Cardiac septum (tissue), 1 donor: Measurements from ENCODE around the gene EPS8L2. TPM values are rescaled to one million over a fixed set of nuclear protein-coding genes. Genes with fewer than 3 reads are reported as not detected.
"Not testable (repeated sequence)": the region's sequence is repeated elsewhere in the genome, so short reads cannot be mapped to it uniquely, and the experiment has no call there.

Source experiments
- DNase-seq: peaks from one replicate; pipeline ENCODE4 v3.0.0-alpha.2; 2020; ENCODE audit warnings: low spot score
- intact Hi-C: fragments of 100-400 bp; cut with DNase I; formaldehyde crosslinking; loops from one replicate; pipeline ENCODE4 v1.14.0; 2022
- total RNA-seq: library from RNA; stranded (reverse); fragmentation: NEBNext Ultra II Directional; extraction: Animal tissue kit (Norgen Biotek cat#: 25700); gene quantifications from one replicate; pipeline ENCODE4 v1.2.1, GENCODE V29; 2021
- donor health status: DM: no; HTN: no; CAD: no.

Gene EPS8L2
- total RNA-seq, 1 donor from 2014 or later: 2.3 TPM

DNA sequence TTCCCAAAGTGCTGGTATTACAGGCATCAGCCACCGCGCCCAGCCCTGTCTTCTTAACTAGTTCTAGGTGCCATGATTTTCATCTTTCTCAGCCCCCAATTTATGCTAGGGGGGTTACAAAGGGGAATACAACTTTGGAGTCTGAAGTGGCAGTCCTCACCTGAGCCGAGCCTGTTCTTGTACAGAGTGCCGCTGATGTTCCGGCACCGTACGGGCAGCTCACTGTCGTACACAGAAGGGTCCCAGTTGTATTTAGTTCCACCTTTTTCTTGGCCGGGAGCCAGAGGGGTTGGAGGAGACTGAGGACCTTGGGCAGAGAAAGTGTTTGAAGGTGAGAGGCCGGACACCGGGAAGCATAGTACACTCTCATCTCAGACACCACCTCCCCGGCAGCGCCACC lies 18.3 kb upstream of the EPS8L2 start:
- intact Hi-C loops: no loop called here
- no peak for DNase-seq

DNA sequence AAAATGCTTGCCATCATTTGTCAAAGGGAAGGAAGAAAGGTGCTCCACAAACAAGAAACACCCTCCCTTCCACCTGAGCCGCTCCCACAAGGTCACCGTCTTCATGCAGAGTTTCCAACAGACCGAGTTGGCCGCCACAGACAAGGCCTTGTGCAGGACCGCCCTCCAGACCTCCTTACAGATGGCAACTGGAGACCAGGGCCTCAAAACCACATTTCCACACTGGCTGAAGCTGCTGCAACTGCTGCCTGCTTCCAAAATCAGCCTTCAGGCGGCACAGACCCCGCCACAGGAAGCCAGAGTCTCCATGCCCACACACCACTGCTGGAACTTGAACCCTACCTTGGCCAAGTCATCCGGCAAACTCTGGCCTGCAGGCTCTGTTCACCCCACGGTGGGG lies 17.4 kb upstream of the EPS8L2 start:
- intact Hi-C loops: no loop called here
- DNase-seq: no peak

DNA sequence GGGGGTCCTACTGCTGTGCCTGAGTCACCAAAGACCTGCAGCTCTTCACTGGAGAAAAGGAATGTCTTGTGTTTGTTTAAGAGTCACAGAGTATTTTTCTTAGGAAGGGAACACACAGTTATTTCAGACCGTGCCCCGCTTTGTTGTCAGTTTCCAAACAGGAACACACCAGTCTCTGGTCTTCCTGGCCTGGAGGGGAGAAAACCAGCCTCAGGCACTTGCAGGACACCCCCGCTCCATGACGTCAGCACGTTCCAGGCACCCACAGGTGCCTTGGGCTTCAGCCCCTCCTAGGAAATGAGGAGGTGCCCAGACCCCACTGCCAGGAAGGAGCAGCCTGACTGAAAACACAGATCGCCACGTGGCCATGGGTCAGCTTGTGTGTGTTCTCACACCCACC lies 16.4 kb upstream of the EPS8L2 start:
- intact Hi-C loops: no loop called here

DNA sequence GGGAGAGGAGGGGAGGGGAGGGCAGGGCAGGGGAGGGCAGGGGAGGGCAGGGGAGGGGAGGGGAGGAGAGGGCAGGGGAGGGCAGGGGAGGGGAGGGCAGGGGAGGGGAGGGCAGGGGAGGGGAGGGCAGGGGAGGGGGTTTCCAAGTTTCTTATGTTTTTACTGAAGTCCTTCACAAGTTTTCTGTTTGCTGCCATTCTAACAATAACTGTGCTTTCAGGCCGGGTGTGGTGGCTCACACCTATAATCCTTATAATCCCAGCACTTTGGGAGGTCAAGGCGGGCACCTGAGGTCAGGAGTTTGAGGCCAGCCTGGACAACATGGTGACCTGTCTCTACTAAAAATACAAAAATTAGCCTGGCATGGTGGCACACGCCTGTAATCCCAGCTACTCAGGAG lies 15.8 kb upstream of the EPS8L2 start:
- intact Hi-C loops: not testable (repeated sequence)

More for the DNA sequence above, 16.4 kb upstream of the EPS8L2 start:
- no peak for DNase-seq

DNA sequence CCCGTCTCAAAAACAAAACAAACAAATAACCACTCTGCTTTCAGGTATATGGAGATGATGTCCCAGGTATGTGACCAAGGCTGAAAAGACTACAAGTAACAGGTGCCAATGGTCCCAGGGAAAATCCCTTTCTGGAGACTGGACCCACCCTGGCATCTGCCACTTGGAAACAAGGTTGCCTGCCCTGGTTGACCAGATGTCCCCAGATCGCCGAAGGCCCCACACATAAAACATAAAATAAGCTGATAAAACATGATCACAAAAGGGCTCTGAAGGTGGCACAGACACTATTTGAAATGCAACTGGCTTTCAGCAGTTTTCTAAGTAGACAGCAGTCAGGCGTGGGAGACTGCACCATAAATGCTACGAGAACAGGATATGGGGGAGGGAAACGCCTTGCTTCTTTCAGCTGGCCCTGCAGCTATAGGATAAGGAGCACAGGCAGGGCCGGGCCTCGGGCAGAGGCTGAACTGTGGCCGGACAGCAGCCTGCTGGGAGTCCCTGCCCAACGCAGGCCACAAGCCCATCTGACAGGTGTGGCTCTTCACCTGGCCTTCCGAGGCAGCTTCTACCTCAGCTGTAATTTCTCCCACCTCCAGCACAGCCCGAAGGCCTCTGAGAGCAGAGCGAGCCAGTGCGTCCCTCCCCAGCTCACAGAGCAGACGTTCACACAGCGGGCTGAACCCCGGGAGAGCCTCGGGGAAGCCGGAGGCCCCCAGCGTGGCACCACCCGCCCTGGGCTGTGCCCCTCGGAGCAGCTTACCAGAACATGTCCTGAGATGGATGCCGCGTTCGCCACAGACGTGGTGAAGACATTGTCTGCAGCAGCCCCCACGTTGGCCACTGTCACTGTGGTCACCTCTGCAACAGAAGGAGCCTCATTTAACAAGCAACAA lies 15.0 kb upstream of the EPS8L2 start:
- intact Hi-C loops: no loop called here
- DNase-seq: no peak

More for the DNA sequence above, 15.8 kb upstream of the EPS8L2 start:
- DNase-seq: not testable (repeated sequence)

DNA sequence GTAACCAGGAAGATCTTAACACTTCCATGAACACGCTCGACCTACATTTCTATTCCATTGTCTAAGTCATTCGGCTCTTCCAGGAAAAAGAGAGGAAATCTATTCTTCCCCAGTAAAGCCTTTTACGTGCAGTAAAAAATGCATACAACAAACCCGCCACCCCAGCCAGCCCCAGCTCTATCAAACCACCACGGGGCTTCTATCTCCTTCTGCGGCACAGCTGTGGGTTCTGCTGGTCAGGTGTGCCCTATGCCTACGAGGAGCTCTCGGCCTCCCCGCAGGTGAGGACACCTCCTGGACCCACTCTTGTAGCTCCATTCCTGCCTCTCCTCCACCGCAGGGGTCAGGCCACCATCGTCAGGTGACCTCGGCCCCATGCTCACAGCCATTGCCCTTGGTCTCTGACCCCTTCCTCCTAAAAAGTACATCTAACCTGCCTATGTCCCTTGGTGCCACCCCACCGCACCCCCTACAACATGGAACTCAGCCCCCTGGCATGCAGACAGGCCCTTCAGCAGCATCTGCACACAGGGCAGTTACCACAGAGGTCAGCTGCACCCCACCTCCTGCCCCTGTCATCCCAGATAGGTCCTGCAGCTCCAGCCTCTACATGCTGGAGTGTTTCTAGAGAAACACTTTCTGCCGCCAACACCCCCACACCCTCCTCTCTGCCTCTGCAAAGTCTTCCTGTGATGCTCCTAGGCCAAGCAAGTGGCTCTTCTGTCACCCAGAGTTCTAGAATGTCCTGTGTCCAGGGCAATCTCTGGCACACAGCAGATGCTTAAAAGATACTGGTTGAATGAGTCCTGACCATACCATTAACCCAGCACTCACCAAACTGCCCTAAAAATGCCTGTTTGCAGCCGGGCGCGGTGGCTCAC lies 14.1 kb upstream of the EPS8L2 start:
- intact Hi-C loops: no loop called here
- no peak for DNase-seq

DNA sequence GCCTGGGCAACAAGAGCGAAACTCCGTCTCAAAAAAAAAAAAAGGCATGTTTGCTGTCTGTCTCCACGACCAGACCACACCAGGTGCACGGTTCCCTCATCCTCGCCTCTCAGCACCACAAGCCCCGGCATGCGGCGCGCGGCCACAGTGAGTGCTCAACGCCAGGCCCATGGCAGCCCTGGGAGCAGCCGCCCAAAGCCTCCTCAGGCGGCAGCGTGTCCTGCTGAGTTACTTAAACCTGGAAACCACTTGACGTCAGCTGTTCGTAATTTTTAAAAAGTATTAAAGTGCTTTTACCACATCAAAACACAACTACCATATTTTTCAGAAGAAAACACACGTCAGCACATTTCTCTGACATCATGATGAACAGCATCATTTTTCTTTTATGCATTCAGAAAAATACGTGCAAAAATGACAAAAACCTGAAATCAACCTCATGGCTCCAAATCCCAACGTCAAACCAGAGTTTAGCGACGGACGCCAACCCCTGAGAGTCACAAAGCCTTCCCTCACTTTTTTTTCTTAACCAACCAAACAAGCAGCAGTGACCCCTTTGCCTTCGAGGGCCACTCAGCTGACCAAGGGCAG lies 13.1 kb upstream of the EPS8L2 start:
- DNase-seq: no peak
- intact Hi-C loops: no loop called here

DNA sequence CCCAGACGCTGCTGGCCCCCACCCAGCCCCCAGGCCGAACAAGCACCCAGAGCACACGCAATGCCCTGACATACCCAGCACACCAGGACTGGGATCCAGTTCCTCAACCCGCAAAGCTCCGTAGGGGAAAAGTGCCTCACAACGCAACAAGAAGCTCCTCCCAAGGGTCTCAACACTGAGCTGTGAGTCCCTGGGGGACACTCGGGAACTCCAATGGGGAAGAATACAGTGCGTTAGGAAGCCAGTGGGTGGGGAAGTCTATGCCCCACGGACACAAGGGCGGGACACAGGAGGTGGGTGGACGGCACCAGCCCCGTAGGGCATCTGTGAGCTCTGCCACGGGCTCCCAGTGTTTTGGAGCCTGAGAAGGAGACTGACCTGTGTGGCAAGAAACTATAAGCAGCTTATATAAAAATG lies 12.6 kb upstream of the EPS8L2 start:
- intact Hi-C loops: no loop called here
- no peak for DNase-seq

DNA sequence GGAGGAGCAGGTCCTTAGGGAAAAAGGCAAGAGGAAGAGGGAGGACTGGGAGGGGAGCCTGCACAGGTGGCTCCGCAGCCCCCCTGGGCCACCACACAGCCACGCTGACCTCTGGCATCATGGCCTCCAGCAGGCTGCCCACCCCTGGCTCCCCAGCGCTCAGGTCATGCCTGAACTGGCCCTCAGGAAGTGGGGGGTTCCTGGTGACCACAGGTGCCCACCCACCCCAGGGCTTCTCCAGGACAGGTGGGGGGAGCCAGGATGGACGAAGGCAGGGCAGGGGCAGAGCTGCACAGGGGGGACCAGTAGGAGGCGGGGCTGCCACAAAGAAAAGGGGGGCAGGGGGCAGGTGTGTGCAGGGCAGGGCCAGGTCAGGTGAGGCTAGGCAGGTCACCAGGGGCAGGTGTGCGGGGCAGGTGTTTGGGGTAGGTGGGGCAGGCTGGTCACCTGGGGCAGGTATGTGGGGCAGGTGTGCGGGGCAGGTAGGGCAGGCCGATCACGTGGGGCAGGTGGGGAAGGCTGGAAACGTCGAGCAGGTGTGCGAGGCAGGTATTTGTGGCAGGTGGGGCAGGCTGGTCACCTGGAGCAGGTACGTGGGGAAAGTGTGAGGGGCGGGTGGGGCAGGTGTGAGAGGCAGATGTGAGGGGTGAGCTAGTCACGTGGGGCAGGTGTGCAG lies 12.0 kb upstream of the EPS8L2 start:
- DNase-seq: no peak
- intact Hi-C loops: no loop called here

DNA sequence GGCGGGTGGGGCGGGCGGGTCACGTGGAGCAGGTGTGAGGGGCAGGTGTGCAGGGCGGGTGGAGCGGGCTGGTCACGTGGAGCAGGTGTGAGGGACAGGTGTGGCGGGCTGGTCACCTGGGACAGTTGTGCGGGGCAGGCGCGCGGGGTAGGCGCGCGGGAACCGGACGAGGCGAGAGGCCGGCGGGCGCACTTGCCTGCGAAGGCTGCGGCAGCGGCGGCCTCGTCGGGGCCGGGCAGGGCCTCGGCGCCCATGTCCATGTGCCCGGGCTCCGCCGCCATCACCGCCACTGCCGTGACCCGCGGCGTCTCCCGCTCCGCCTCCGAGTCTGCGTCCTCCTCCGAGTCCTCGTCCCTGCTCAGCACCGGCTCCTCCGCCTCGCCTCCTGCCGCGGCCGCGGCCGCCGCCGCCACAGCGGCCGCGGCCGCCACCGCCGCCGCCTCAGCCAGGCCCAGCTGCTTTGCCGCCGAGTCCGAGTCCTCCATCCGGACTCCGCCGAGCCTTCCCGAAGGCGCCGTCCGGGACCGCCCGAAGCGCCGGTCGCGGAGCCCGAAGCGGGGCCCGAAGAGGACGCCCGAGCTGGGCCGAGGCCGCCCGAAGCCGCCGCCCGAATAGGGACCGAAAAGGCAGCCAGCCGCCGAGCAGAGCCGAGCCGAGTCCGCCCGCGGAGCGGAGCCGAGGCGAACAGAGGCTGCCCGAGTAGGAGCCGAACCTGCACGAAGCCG lies 11.3 kb upstream of the EPS8L2 start, which contains the start of gene DEAF1:
Gene DEAF1 (minus strand): TSS at position 660 of the 725 bp plus-strand sequence. CDS start 175 bp downstream, at position 485.
- intact Hi-C loops: loop anchor here (1.0 kb wide), 1 partner anchor 53 kb away; the partner anchor contains the start of gene TALDO1
- DNase-seq: peak; percentile 100

DNA sequence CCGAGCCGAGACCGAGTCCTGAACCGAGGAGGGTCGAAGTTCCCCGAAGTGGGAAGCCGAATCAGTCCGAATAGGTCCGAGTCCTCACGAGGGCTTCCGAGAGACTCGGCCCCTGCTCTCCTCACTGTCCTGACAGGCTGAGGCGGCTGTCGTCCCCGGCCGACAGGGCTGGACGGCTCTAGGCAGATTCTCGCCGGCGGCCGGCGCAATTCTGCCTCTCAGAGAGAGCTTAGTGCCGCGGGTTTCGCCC lies 10.8 kb upstream of the EPS8L2 start:
- DNase-seq: no peak
- intact Hi-C loops: loop anchor here (1.0 kb wide), 1 partner anchor 52 kb away; the partner anchor contains the start of gene TALDO1

DNA sequence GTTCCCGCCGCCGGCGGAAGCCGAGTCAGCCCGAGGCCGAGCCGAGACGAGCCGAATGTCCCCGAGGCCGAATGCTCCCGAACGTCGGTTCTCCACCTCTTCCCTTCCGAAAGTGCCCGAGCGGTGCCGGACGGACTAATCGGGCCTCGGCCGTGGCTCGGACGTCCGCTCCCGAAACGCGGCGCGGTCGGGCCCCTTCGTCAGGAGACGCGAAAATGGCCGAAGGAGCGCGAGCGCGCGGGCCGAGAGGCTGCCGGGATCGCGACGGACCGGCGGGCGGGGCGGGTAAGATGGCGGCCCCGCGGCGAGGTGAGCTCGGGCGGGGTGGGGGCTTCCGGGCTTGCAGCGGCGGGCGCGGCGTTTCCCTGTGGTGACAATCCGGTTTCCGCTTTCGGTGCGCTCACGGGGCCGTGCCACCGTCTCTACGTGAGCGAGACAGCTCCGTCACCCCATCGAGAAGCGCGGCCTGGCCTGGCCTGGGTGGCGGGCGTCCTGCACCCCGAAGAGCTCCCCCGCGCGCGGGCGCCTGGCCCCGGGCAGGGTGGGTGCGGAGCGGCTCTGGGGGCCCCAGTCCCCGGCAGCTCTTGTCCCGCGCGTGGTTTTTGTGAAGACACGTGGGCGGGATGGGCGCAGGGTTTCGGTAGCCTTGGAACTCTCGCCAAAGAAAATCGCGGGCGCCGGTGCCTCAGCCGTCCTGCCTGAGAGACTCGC lies 10.3 kb upstream of the EPS8L2 start, which contains the start of gene TMEM80:
Gene TMEM80 (plus strand): TSS at position 279 of the 711 bp plus-strand sequence. CDS start 12 bp downstream, at position 291.
- intact Hi-C loops: loop anchor here (1.0 kb wide), 1 partner anchor 52 kb away; the partner anchor contains the start of gene TALDO1
- peak; percentile 100 for DNase-seq

DNA sequence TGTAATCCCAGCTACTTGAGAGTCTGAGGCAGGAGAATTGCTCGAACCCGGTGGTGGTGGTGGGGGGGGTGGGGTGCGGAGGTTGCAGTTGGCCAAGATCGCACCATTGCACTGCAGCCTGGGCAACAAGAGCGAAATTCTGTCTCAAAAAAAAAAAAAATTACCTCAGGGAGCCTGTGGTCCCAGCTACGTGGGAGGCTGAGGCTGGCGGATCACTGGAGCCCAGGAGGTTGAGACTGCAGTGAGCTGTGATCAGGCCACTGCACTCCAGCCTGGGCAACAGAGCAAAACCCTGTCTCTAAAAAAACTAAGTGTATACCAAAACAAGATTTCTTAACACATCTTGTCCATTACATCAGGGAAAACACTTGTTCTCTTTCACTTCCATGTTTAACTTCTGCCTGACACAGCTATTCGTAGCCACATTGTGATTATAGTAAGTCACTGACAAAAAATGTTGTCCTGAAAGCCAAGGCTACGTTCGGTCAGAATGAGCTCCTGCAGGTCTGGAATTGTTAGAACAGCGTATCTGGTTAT lies 9.0 kb upstream of the EPS8L2 start:
- no peak for DNase-seq

DNA sequence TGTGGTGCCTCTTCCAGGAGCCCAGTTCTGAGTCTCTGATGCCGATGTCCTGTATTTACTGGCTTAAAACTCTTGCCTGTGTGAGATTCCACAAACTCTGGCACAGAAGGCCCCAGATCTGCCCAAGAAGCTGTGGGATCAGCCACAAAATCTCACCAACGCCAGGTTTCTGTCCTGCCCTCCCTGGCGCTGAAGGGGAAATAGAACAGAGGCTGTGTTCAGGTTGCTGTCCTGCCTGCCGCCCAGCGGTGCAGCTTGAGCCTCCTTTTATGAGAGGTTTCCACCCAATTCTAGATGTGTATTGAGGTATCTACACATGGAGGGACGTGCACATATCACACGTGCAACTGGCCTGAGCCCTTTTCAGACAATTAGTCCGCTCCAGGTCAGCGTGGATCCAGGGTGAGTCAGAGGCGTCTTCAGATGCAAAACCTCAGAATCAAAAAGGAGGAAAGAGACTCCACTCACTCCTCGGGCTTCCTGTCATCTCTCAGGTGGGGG lies 8.2 kb upstream of the EPS8L2 start:
- DNase-seq: no peak
- intact Hi-C loops: no loop called here

More for the DNA sequence above, 9.0 kb upstream of the EPS8L2 start:
- intact Hi-C loops: no loop called here

DNA sequence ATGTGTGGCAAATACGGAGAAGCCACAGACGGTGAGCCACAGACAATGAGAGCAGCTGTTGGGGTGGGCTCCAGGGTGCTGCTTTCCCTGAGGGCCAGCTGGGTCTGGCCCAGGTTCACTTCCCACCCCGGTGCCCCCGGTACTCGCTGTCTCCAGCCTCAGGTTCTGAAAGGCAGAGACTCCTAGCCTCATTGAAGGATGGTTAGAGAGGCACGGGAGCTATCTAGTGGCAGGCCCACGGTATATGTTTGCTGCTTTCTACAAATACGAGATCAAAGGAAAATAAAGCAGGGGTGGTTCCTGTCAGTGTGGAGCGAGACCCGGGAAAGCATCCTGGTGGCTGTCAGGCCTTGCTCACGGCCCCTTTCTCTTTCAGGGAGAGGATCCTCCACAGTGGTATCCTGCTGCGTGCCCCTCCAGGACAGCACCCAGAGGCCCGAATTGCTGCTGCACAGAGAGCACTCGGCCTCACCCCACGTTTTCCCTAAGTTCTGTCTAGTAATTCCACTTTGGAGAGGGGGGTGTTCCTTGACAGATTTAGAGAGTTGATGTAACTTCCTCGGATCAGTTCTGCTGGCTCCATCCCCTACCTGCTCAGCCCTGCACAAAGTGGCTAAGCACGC lies 7.4 kb upstream of the EPS8L2 start:
- DNase-seq: no peak
- intact Hi-C loops: no loop called here

DNA sequence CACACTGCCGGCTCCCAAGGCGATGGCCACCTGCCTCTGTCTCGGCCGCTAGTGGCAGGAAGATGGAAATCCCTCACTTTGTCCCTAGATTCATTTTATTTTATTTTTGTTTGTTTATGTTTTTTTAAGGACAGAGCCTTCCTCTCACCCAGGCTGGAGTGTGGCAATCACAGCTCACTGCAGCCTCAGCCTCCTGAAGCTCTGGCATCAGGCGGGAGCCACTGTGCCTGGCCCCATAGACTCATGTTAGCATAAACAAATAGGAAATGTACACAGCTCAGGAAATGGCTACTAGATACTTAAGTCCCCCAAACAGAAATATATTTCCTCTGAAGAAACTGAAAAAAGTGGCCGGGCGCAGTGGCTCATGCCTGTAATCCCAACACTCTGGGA lies 6.9 kb upstream of the EPS8L2 start:
- DNase-seq: no peak
- intact Hi-C loops: no loop called here

DNA sequence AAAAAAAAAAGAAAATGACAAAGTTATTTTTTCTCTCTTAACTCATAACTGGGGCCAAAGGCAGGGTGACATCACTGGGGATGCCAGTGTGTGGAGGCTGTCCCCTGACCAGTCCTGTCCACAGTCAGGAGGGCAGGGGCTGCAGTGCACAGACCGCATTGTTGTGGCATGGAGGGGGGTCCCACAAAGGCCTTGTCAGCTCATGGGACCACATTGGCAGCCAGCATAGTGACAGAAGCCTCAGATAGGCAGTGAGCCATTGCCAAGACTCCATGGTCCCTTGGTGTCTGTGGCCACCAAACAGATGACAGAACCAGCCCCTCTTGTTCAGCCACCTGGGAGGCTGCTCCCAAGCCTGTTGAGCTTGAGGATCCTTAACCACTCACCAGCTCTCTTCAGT lies 6.3 kb upstream of the EPS8L2 start:
- DNase-seq: no peak
- intact Hi-C loops: no loop called here
